ENCODE measurements around the gene NFE2L3.

- TF ChIP-seq, protein P1, sequence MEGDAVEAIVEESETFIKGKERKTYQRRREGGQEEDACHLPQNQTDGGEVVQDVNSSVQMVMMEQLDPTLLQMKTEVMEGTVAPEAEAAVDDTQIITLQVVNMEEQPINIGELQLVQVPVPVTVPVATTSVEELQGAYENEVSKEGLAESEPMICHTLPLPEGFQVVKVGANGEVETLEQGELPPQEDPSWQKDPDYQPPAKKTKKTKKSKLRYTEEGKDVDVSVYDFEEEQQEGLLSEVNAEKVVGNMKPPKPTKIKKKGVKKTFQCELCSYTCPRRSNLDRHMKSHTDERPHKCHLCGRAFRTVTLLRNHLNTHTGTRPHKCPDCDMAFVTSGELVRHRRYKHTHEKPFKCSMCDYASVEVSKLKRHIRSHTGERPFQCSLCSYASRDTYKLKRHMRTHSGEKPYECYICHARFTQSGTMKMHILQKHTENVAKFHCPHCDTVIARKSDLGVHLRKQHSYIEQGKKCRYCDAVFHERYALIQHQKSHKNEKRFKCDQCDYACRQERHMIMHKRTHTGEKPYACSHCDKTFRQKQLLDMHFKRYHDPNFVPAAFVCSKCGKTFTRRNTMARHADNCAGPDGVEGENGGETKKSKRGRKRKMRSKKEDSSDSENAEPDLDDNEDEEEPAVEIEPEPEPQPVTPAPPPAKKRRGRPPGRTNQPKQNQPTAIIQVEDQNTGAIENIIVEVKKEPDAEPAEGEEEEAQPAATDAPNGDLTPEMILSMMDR (conservative IDR thresholded peaks at IDR 0.05; ENCODE audit: low read depth, low read length), result no peak
- TF ChIP-seq EZH2 (IDR thresholded peaks at IDR 0.05; ENCODE audit: borderline replicate concordance, low read depth, low read length, poor library complexity, severe bottlenecking), result no peak
Observed at GRCh38 chr7:26159243-26159642, 7.2 kb downstream of the NFE2L3 start.

All from A673 (cell line).